H9 (cell line): ENCODE data around the gene SPECC1. TPM values are rescaled to one million over a fixed set of nuclear protein-coding genes. Genes with fewer than 3 reads are reported as not detected.

ENCODE experiments used
- DNase-seq: peaks from one replicate; pipeline ENCODE4 v3.0.0-alpha.2; 2017
- H2AFZ ChIP-seq: one replicate; pipeline ENCODE4 v1.6.1; 2013; ENCODE audit warnings: mild to moderate bottlenecking, low read length, control low read depth, moderate library complexity
- H2AK5ac ChIP-seq: 2 replicates; pipeline ENCODE4 v1.6.1; 2013; ENCODE audit warnings: low read length, control low read depth, mixed read lengths; ENCODE audit not compliant: insufficient read length
- H2BK120ac ChIP-seq: one replicate; pipeline ENCODE4 v1.6.1; 2013; ENCODE audit warnings: low read depth, mild to moderate bottlenecking, low read length, control low read depth, inconsistent platforms; ENCODE audit not compliant: poor library complexity, severe bottlenecking
- H2BK12ac ChIP-seq: 2 replicates; pipeline ENCODE4 v1.6.1; 2013; ENCODE audit warnings: low read length, control low read depth, mixed read lengths, low read depth; ENCODE audit not compliant: insufficient read length
- H2BK15ac ChIP-seq: 2 replicates; pipeline ENCODE4 v1.6.1; 2013; ENCODE audit warnings: low read depth, low read length, control low read depth
- H2BK20ac ChIP-seq: one replicate; pipeline ENCODE4 v1.6.1; 2013; ENCODE audit warnings: low read depth, mild to moderate bottlenecking, low read length, control low read depth, inconsistent platforms; ENCODE audit not compliant: poor library complexity, severe bottlenecking
- H2BK5ac ChIP-seq: 2 replicates; pipeline ENCODE4 v1.6.1; 2013; ENCODE audit warnings: low read length, control low read depth, mixed read lengths; ENCODE audit not compliant: insufficient read length
- H3K14ac ChIP-seq: 2 replicates; pipeline ENCODE4 v1.6.1; 2013; ENCODE audit warnings: low read length, control low read depth; ENCODE audit not compliant: insufficient read depth
- H3K18ac ChIP-seq: 2 replicates; pipeline ENCODE4 v1.6.1; 2013; ENCODE audit warnings: low read depth, mild to moderate bottlenecking, mixed read lengths, low read length, control low read depth; ENCODE audit not compliant: insufficient read length
- H3K23ac ChIP-seq: 2 replicates; pipeline ENCODE4 v1.6.1; 2013; ENCODE audit warnings: low read length, control low read depth, mixed read lengths, low read depth; ENCODE audit not compliant: insufficient read length
- H3K23me2 ChIP-seq: 2 replicates; pipeline ENCODE4 v1.6.1; 2013; ENCODE audit warnings: low read depth, mild to moderate bottlenecking, mixed read lengths, low read length, control low read depth; ENCODE audit not compliant: insufficient read length, poor library complexity, severe bottlenecking
- H3K27ac ChIP-seq: 2 replicates; pipeline ENCODE4 v1.5.1; 2013; ENCODE audit warnings: low read length, control low read depth, mixed read lengths, low read depth; ENCODE audit not compliant: insufficient read length
- H3K27me3 ChIP-seq: 2 replicates; pipeline ENCODE4 v1.6.1; 2013; ENCODE audit warnings: low read length, control low read depth, inconsistent platforms; ENCODE audit not compliant: insufficient read depth
- H3K4ac ChIP-seq: 2 replicates; pipeline ENCODE4 v1.6.1; 2013; ENCODE audit warnings: low read depth, mild to moderate bottlenecking, control low read depth, inconsistent platforms, low read length, moderate library complexity
- H3K4me1 ChIP-seq: 2 replicates; pipeline ENCODE4 v1.6.1; 2013; ENCODE audit warnings: low read length, control low read depth, inconsistent platforms; ENCODE audit not compliant: insufficient read depth
- H3K4me2 ChIP-seq: 2 replicates; pipeline ENCODE4 v1.6.1; 2013; ENCODE audit warnings: low read length, control low read depth, mixed read lengths; ENCODE audit not compliant: insufficient read length, insufficient read depth
- H3K56ac ChIP-seq: 2 replicates; pipeline ENCODE4 v1.6.1; 2013; ENCODE audit warnings: low read depth, mild to moderate bottlenecking, mixed read lengths, low read length, control low read depth; ENCODE audit not compliant: insufficient read length
- H3K79me1 ChIP-seq: 2 replicates; pipeline ENCODE4 v1.6.1; 2013; ENCODE audit warnings: low read depth, mild to moderate bottlenecking, moderate library complexity, low read length, control low read depth, inconsistent platforms; ENCODE audit not compliant: insufficient read depth, poor library complexity, severe bottlenecking
- H3K79me2 ChIP-seq: 2 replicates; pipeline ENCODE4 v1.6.1; 2013; ENCODE audit warnings: low read length, control low read depth, inconsistent platforms; ENCODE audit not compliant: insufficient read depth
- H3K9ac ChIP-seq: 2 replicates; pipeline ENCODE4 v1.6.1; 2013; ENCODE audit warnings: low read length, control low read depth, mixed read lengths; ENCODE audit not compliant: insufficient read length; ENCODE audit errors: extremely low read depth
- H3K9me3 ChIP-seq: one replicate; pipeline ENCODE4 v1.6.1; 2013; ENCODE audit warnings: low read depth, low read length, inconsistent platforms; ENCODE audit not compliant: control insufficient read depth
- H3T11ph ChIP-seq: one replicate; pipeline ENCODE4 v1.6.1; 2013; ENCODE audit warnings: mild to moderate bottlenecking, low read length, control low read depth, inconsistent platforms
- H4K20me1 ChIP-seq: one replicate; pipeline ENCODE4 v1.6.1; 2013; ENCODE audit not compliant: control insufficient read depth, insufficient read length, insufficient read depth
- H4K5ac ChIP-seq: 2 replicates; pipeline ENCODE4 v1.6.1; 2013; ENCODE audit warnings: low read depth, mild to moderate bottlenecking, mixed read lengths, low read length, control low read depth; ENCODE audit not compliant: insufficient read length
- H4K8ac ChIP-seq: replicated peaks from 2 replicates; pipeline ENCODE4 v1.6.1; 2013; ENCODE audit warnings: low read length, control low read depth, mixed read lengths, low read depth; ENCODE audit not compliant: insufficient read length
- H4K91ac ChIP-seq: 2 replicates; pipeline ENCODE4 v1.6.1; 2013; ENCODE audit warnings: low read depth, mild to moderate bottlenecking, moderate library complexity, mixed read lengths, low read length, control low read depth; ENCODE audit not compliant: insufficient read length
- H3K27ac Mint-ChIP-seq, 3 experiments: 2 replicates in 2 of 3; 3 replicates in 1 of 3; pipeline ENCODE4 v1.8.0; 2020 to 2021; ENCODE audit warnings: mixed read lengths in 3 of 3, mild to moderate bottlenecking in 1 of 3, moderate library complexity in 1 of 3
- H3K27me3 Mint-ChIP-seq: 2 replicates; pipeline ENCODE4 v1.8.0; 2021; ENCODE audit warnings: low read depth, mild to moderate bottlenecking, moderate library complexity, mixed read lengths
- H3K36me3 Mint-ChIP-seq, 3 experiments: 2 replicates in 2 of 3; 3 replicates in 1 of 3; pipeline ENCODE4 v1.8.0; 2020 to 2021; ENCODE audit warnings: low read depth in 3 of 3, mixed read lengths in 3 of 3; ENCODE audit not compliant: insufficient read depth in 1 of 3
- H3K4me1 Mint-ChIP-seq, 2 experiments: 2 replicates each; pipeline ENCODE4 v1.8.0; 2020; ENCODE audit warnings: mixed read lengths in 2 of 2
- H3K4me3 Mint-ChIP-seq, 2 experiments: 2 replicates in 1 of 2; 3 replicates in 1 of 2; pipeline ENCODE4 v1.8.0; 2020 to 2021; ENCODE audit warnings: mild to moderate bottlenecking in 2 of 2, mixed read lengths in 2 of 2, moderate library complexity in 1 of 2
- H3K9me3 Mint-ChIP-seq, 2 experiments: 2 replicates in 1 of 2; 3 replicates in 1 of 2; pipeline ENCODE4 v1.8.0; 2020; ENCODE audit warnings: mild to moderate bottlenecking in 2 of 2, mixed read lengths in 2 of 2, moderate library complexity in 1 of 2
- CTCF ChIP-seq: fragments of 200-600 bp; sonication (generic); conservative IDR thresholded peaks from 3 replicates; pipeline ENCODE4 v1.8.0; 2021; ENCODE audit warnings: antibody characterized with exemption, mild to moderate bottlenecking
- WGBS: extraction: QIAGEN DNeasy Blood & Tissue Kit; methylation state at CpG from one replicate; pipeline ENCODE4 v1.1.7; 2013; ENCODE audit warnings: missing lambda C conversion rate, low lambda C conversion rate, mixed read lengths; ENCODE audit not compliant: insufficient read length; ENCODE audit errors: extremely low coverage; 5-methylcytosine and 5-hydroxymethylcytosine counted together
- total RNA-seq: library from RNA; stranded (reverse); gene quantifications from 2 replicates; pipeline ENCODE4 v1.2.1, GENCODE V29; 2021

The SPECC1 gene
- total RNA-seq, 1 experiment from 2014 or later: 65.7 TPM

DNA sequence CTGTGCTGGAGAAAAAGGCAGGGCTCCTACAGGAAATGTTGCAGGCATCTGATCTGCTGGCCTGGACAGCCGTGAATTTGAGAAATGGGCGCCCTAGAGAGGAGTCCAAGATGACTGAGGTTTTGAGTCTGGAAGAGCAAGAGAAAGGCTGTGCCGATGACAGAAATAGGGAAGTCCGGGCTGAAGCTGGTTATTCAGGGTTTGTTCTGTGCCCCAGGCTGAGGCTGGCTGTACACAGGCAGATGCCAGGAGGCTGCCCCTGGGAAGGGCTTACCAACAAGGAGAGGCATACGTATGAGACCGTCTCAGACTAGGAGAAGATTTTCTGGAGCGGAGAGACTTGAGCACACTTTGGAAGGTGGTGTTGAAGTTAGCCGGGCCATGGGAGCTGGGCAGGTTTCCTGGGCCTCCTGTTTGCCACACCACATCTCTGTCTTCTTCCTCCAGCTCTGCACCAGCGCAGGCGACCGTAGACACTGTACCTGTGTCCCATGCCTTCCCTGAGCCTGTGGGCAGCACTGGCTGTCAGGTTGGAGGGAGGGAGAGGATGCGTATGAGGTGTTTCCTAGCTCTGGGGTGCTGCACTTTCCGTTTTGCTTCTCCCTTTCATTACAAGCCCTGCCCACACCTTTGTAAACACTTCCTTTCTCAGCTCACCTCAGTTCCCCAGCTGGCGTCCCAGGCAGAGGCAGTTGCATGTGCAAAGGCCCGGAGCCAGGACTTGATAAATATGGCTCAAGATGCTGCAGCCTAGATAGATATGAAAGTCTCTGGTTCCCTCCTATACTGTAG, 80.8 kb downstream of the SPECC1 start:
- Histone ChIP-seq H3K4me2 (no peak overlapping the region), H3K4ac (no peak overlapping the region), H3K14ac (no peak overlapping the region), H3K9ac (no peak overlapping the region), H4K8ac (no peak overlapping the region), H3K27ac (no peak overlapping the region), H3K27me3 (no peaks in the 10 kb centered on the region), H2BK120ac (no peak overlapping the region), H2AK5ac (no peak overlapping the region), H2AFZ (no peak overlapping the region), H3T11ph (no peak overlapping the region), H3K23me2 (no peaks in the 10 kb centered on the region), H4K91ac (no peak overlapping the region), H3K18ac (no peak overlapping the region), H2BK20ac (no peak overlapping the region), H3K79me1 (no peaks in the 10 kb centered on the region), H2BK15ac (no peak overlapping the region), H2BK12ac (no peak overlapping the region), H2BK5ac (no peak overlapping the region), H3K4me1 (peaks cover 13% of the 10 kb centered on the region), H3K23ac (no peak overlapping the region), H3K79me2 (no peaks in the 10 kb centered on the region), H3K56ac (no peak overlapping the region), H3K9me3 (no peaks in the 10 kb centered on the region), H4K20me1 (no peaks in the 10 kb centered on the region), H4K5ac (no peak overlapping the region)
- Mint-ChIP-seq H3K4me3 (no peak overlapping the region), H3K9me3 (no peaks in the 10 kb centered on the region), H3K36me3 (no peaks in the 10 kb centered on the region; a peak in 1 of 7 replicates), H3K4me1 (peaks cover 53 to 70% of the 10 kb centered on the region in 2 experiments), H3K27me3 (no peaks in the 10 kb centered on the region; the same call in 1 of the 2 replicates), H3K27ac (no peak overlapping the region; a peak in 1 of 7 replicates)
- no CpG with 5 or more reads among the region's 15 CpGs for WGBS
- no peak for DNase-seq
- TF ChIP-seq CTCF: no peak
